HCT116 (cell line): ENCODE measurements around the gene SYNDIG1. TPM values are rescaled to one million over a fixed set of nuclear protein-coding genes. Genes with fewer than 3 reads are reported as not detected.

Source experiments
- ATAC-seq: fragments of 200-7000 bp; cut with Tn5 transposase; 2 replicates; pipeline ENCODE4 v1.9.1; 2020; ENCODE audit warnings: mild to moderate bottlenecking, moderate library complexity
- BruUV-seq: library from RNA; stranded (reverse); fragments of 400-500 nt; replicated peaks from 2 replicates; lab custom pipeline; 2021; lab: Mats Ljungman, UMichigan
- CTCF ChIA-PET: fragments of 300-600 bp; sonication (Branson Sonifier 250); formaldehyde crosslinking; loops from one replicate; lab custom pipeline; 2021; ENCODE audit warnings: antibody characterized with exemption; lab: Charles Lee
- POLR2A ChIA-PET: fragments of 300-600, 350-600 bp; sonication (Branson Sonifier 250); formaldehyde crosslinking; loops from one replicate; lab custom pipeline; 2021; ENCODE audit warnings: antibody characterized with exemption; lab: Charles Lee
- RAD21 ChIA-PET, 2 experiments: fragments of 300-600 bp; sonication (Branson Sonifier 250); formaldehyde crosslinking; loops; one replicate each; lab custom pipeline; 2023; ENCODE audit warnings: low total read pairs in 2 of 2; ENCODE audit not compliant: uncharacterized antibody in 2 of 2, unreplicated experiment in 2 of 2, low non-redundant PET in 1 of 2; lab: Charles Lee
- DNase-seq: peaks from one replicate; pipeline ENCODE4 v3.0.0-alpha.2; 2010; ENCODE audit warnings: low read depth, low spot score
- H2AFZ ChIP-seq: fragments of 200-600 bp; shearing (Covaris generic), sonication (generic); 2 replicates; pipeline ENCODE4 v1.6.1; 2017; ENCODE audit warnings: low read depth, mixed run types, mixed read lengths, antibody characterized with exemption, low read length; ENCODE audit not compliant: poor library complexity, severe bottlenecking
- H3K27ac ChIP-seq: 2 replicates; pipeline ENCODE4 v1.5.1; 2012; ENCODE audit warnings: low read depth, low read length
- H3K27me3 ChIP-seq: fragments of 200-600 bp; sonication (generic); 2 replicates; pipeline ENCODE4 v1.6.1; 2016; ENCODE audit warnings: mixed run types, low read length, mixed read lengths; ENCODE audit not compliant: insufficient read depth
- H3K36me3 ChIP-seq, 2 experiments: fragments of 200-500 bp in 1 of 2; fragments of 200-600 bp in 1 of 2; sonication (Bioruptor generic) in 1 of 2; sonication (generic) in 1 of 2; 2 replicates each; pipeline versions ENCODE4 v1.5.1 to v1.6.1; 2014 to 2016; ENCODE audit warnings: low read length in 2 of 2, inconsistent platforms in 1 of 2, mixed read lengths in 1 of 2, mixed run types in 1 of 2; ENCODE audit not compliant: insufficient read depth in 2 of 2, control insufficient read depth in 1 of 2
- H3K4me1 ChIP-seq, 2 experiments: fragments of 200-600 bp in 1 of 2; sonication (generic) in 1 of 2; 2 replicates each; pipeline versions ENCODE4 v1.5.1 to v1.6.1; 2012 to 2017; ENCODE audit warnings: low read length in 2 of 2, inconsistent platforms in 1 of 2, mild to moderate bottlenecking in 1 of 2, mixed read lengths in 1 of 2, mixed run types in 1 of 2, moderate library complexity in 1 of 2; ENCODE audit not compliant: insufficient read depth in 2 of 2, control insufficient read depth in 1 of 2
- H3K4me2 ChIP-seq: fragments of 200-600 bp; sonication (generic); 2 replicates; pipeline ENCODE4 v1.6.1; 2017; ENCODE audit warnings: mixed run types, low read length, mixed read lengths
- H3K4me3 ChIP-seq, 2 experiments: fragments of 200-600 bp in 1 of 2; sonication (generic) in 1 of 2; replicated peaks in 1 of 2; 2 replicates each; pipeline ENCODE4 v1.5.1; 2011 to 2016; ENCODE audit warnings: low read length in 2 of 2, control low read depth in 1 of 2, low read depth in 1 of 2, mild to moderate bottlenecking in 1 of 2, mixed read lengths in 1 of 2, mixed run types in 1 of 2
- H3K79me2 ChIP-seq: fragments of 200-600 bp; sonication (generic); 2 replicates; pipeline ENCODE4 v1.6.1; 2017; ENCODE audit warnings: mild to moderate bottlenecking, mixed run types, low read length, moderate library complexity, mixed read lengths; ENCODE audit not compliant: insufficient read depth
- H3K9ac ChIP-seq: fragments of 200-600 bp; sonication (generic); 2 replicates; pipeline ENCODE4 v1.6.1; 2016; ENCODE audit warnings: low read length, mixed read lengths
- H3K9me2 ChIP-seq: fragments of 200-600 bp; sonication (generic), shearing (Covaris generic); 2 replicates; pipeline ENCODE4 v1.6.1; 2017; ENCODE audit warnings: mixed run types, mild to moderate bottlenecking, moderate library complexity; ENCODE audit not compliant: insufficient read depth
- H3K9me3 ChIP-seq, 2 experiments: fragments of 200-500 bp in 1 of 2; fragments of 200-600 bp in 1 of 2; sonication (Bioruptor generic) in 1 of 2; sonication (generic) in 1 of 2; 2 replicates each; pipeline ENCODE4 v1.6.1; 2014 to 2017; ENCODE audit warnings: low read length in 2 of 2, mixed read lengths in 2 of 2, inconsistent platforms in 1 of 2, low read depth in 1 of 2, mild to moderate bottlenecking in 1 of 2, mixed run types in 1 of 2, moderate library complexity in 1 of 2; ENCODE audit not compliant: control insufficient read depth in 1 of 2, insufficient read depth in 1 of 2
- H4K20me1 ChIP-seq: fragments of 200-600 bp; sonication (generic), shearing (Covaris generic); 2 replicates; pipeline ENCODE4 v1.6.1; 2017; ENCODE audit warnings: mixed run types, mild to moderate bottlenecking, moderate library complexity; ENCODE audit not compliant: insufficient read depth
- ATF3 ChIP-seq: IDR thresholded peaks from 2 replicates; pipeline ENCODE4 v1.6.1; 2012
- ELF1 ChIP-seq: IDR thresholded peaks from 2 replicates; pipeline ENCODE4 v1.6.1; 2012; ENCODE audit warnings: low read depth, borderline replicate concordance
- EZH2 ChIP-seq: fragments of 200-600 bp; sonication (generic); IDR thresholded peaks from 2 replicates; pipeline ENCODE4 v1.6.1; 2017; ENCODE audit warnings: antibody characterized with exemption, mixed run types
- EZH2phosphoT487 ChIP-seq: fragments of 200-600 bp; IDR thresholded peaks from 2 replicates; pipeline ENCODE4 v1.6.1; 2018; ENCODE audit warnings: antibody characterized with exemption, borderline replicate concordance
- FOSL1 ChIP-seq: IDR thresholded peaks from 2 replicates; pipeline ENCODE4 v1.6.1; 2012; ENCODE audit warnings: low read depth
- JUND ChIP-seq: IDR thresholded peaks from 2 replicates; pipeline ENCODE4 v1.6.1; 2012
- MAX ChIP-seq: IDR thresholded peaks from 2 replicates; pipeline ENCODE4 v1.6.1; 2012
- POLR2A ChIP-seq: IDR thresholded peaks from 2 replicates; pipeline ENCODE4 v1.7.0; 2011; ENCODE audit warnings: borderline replicate concordance; ENCODE audit not compliant: insufficient read depth, insufficient read length; ENCODE audit errors: extremely low read depth
- POLR2AphosphoS5 ChIP-seq: IDR thresholded peaks from 2 replicates; pipeline ENCODE4 v1.6.1; 2011; ENCODE audit warnings: mild to moderate bottlenecking, low read depth, low read length, moderate library complexity
- RAD21 ChIP-seq: IDR thresholded peaks from 2 replicates; pipeline ENCODE4 v1.6.1; 2012; ENCODE audit warnings: low read depth, mild to moderate bottlenecking
- SIN3A ChIP-seq: IDR thresholded peaks from 2 replicates; pipeline ENCODE4 v1.6.1; 2012; ENCODE audit warnings: low read depth
- SP1 ChIP-seq: IDR thresholded peaks from 2 replicates; pipeline ENCODE4 v1.6.1; 2012; ENCODE audit warnings: low read depth
- SRF ChIP-seq: IDR thresholded peaks from 2 replicates; pipeline ENCODE4 v1.6.1; 2012; ENCODE audit warnings: low read depth
- ZBTB33 ChIP-seq: IDR thresholded peaks from 2 replicates; pipeline ENCODE4 v1.6.1; 2011; ENCODE audit warnings: mild to moderate bottlenecking, low read length, moderate library complexity; ENCODE audit not compliant: insufficient replicate concordance; ENCODE audit errors: extremely low read depth
- ZFX ChIP-seq: fragments of 450-650 bp; IDR thresholded peaks from 2 replicates; pipeline ENCODE4 v1.6.1; 2017
- intact Hi-C: fragments of 100-400 bp; cut with micrococcal nuclease; formaldehyde crosslinking; loops from 2 replicates; pipeline ENCODE4 v1.10.0; 2022
- total RNA-seq: library from RNA; stranded (reverse); gene quantifications from one replicate; pipeline ENCODE4 v1.2.1, GENCODE V29; 2021; ENCODE audit not compliant: unreplicated experiment
- TF ChIP-seq, protein P1 (sequence below), 3 experiments: fragments of 200-600 bp in 1 of 3; sonication (generic) in 1 of 3; IDR thresholded peaks in 2 of 3; conservative IDR thresholded peaks in 1 of 3; 2 replicates each; pipeline ENCODE4 v1.5.1; 2012 to 2017; ENCODE audit warnings: low read depth in 2 of 3, low read length in 2 of 3, antibody characterized with exemption in 1 of 3, borderline replicate concordance in 1 of 3, control low read depth in 1 of 3, mild to moderate bottlenecking in 1 of 3, mixed read lengths in 1 of 3, mixed run types in 1 of 3, moderate library complexity in 1 of 3; ENCODE audit not compliant: insufficient read depth in 1 of 3

SYNDIG1 gene
- total RNA-seq, 1 experiment from 2014 or later, result not detected

- DNase-seq, result no peak
- Histone ChIP-seq H3K9me3 (no peaks in the 10 kb centered on the region), H3K4me2 (no peak overlapping the region), H3K27me3 (peaks cover 4% of the 10 kb centered on the region; the same call in 1 of the 2 replicates), H3K36me3 (no peaks in the 10 kb centered on the region), H3K9me2 (no peaks in the 10 kb centered on the region), H3K4me3 (no peak overlapping the region), H3K4me1 (peaks cover 0 to under 1% of the 10 kb centered on the region in 2 experiments; a peak in 1 of 4 replicates), H3K79me2 (no peaks in the 10 kb centered on the region), H4K20me1 (no peaks in the 10 kb centered on the region), H3K9ac (no peak overlapping the region), H3K27ac (no peak overlapping the region), H2AFZ (no peak overlapping the region)
- TF ChIP-seq ZBTB33 (no peak), ZFX (no peak), EZH2 (no peak), JUND (no peak), EZH2phosphoT487 (no peak), POLR2AphosphoS5 (no peak), SIN3A (no peak), SP1 (no peak), RAD21 (no peak), SRF (no peak), POLR2A (no peak), ATF3 (no peak), FOSL1 (no peak), MAX (no peak), ELF1 (no peak)
- TF ChIP-seq, protein P1, sequence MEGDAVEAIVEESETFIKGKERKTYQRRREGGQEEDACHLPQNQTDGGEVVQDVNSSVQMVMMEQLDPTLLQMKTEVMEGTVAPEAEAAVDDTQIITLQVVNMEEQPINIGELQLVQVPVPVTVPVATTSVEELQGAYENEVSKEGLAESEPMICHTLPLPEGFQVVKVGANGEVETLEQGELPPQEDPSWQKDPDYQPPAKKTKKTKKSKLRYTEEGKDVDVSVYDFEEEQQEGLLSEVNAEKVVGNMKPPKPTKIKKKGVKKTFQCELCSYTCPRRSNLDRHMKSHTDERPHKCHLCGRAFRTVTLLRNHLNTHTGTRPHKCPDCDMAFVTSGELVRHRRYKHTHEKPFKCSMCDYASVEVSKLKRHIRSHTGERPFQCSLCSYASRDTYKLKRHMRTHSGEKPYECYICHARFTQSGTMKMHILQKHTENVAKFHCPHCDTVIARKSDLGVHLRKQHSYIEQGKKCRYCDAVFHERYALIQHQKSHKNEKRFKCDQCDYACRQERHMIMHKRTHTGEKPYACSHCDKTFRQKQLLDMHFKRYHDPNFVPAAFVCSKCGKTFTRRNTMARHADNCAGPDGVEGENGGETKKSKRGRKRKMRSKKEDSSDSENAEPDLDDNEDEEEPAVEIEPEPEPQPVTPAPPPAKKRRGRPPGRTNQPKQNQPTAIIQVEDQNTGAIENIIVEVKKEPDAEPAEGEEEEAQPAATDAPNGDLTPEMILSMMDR (IDR thresholded peaks at IDR 0.05 in 2 of 3, conservative IDR thresholded peaks at IDR 0.05 in 1 of 3; ENCODE audit: borderline replicate concordance in 1 of 3, insufficient read depth in 1 of 3, low read depth in 2 of 3, low read length in 2 of 3), result no peak
- ChIA-PET CTCF (no interaction called here), RAD21 (no interaction called here), POLR2A (no interaction called here)
- no TSS peak for BruUV-seq
- intact Hi-C loops, result no loop called here
- ATAC-seq, result no peak
These were observed 189.7 kb downstream of the SYNDIG1 start for GRCh38 chr20:24658920-24659660.
